HTERT RPE-1 (cell line): ENCODE data around the gene SLC27A3.
"Not testable (repeated sequence)": the region's sequence is repeated elsewhere in the genome, so short reads cannot be mapped to it uniquely, and the experiment has no call there.

Experiments
- in situ Hi-C: fragments of 300-500 bp; cut with MboI; formaldehyde crosslinking; loops from 4 replicates; pipeline ENCODE4 v1.14.3; 2020; ENCODE audit warnings: low sequenced_read_pairs

Gene SLC27A3

DNA sequence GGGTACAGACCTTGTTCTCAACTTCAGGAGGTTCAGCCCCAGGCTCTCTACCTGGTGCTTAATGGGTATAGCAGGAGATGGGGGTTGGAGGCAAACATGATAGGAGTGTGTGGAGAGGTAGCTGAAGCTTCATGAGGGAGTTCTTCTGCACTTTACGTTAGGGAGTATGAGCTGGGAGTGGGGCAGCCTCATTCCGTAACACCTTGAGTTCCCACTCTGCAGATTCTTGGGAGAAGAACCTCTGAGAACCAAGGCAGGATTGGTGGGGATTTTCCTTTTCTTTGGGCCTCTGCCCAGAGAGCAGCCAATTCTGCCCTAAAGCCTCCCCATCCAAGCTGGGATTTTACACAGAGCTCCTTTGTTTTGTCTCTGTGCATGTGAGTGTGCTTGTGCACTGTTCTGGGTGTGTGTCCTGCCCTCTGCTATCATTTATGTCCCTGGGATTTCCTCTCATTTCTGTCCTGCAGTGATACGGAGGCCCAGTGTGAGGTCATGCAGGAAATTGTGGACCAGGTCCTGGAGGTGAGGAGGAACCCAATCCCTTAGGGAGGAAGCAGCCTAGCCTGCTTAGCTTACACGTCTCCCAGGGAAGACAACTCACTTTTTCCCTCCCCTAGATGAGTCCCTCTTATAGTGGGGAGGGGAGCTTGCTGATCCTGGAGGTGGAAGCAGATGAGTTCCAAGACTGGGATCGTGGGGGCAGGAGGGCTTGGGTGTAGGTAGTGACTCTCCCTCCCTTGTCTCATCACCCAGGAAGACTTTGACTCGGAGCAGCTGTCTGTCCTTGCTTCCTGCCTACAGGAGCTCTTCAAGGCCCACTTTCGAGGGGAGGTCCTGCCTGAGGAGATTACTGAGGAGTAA, 11.6 kb upstream of the SLC27A3 start:
- in situ Hi-C loops, result no loop called here

DNA sequence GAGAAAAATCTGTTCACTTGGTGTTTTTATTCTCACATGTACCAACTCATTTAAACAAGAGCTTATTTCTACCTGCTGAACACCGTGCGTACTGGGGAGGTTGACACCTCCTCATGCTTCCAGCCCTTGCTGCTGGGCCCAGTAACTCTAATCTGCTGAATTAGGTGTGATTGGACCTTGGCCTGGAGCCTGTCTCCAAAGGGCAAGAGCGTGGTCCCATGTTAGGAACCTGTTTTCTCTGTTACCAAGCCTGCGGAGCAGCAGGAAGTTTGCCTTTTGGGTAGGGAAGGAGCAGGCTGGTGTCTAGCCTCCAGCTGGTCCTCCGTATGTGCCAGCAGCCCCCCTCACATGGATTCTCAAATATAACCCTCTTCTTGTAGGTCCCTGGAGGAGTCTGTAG, 10.9 kb upstream of the SLC27A3 start:
- in situ Hi-C loops, result no loop called here

DNA sequence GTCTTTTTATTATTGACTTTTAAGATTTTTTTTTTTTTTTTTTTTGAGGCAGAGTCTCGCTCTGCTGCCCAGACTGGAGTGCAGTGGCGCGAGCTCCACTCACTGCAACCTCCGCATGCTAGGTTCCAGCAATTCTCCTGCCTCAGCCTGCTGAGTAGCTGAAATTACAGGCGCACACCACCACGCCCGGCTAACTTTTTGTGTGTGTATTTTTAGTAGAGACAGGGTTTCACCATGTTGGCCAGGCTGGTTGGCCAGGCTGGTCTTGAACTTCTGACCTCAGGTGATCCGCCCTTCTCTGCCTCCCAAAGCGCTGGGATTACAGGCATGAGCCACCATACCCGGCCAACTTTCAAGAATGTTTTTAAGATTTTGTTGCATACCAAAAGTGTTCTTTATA, 8.5 kb upstream of the SLC27A3 start:
- in situ Hi-C loops, result not testable (repeated sequence)

DNA sequence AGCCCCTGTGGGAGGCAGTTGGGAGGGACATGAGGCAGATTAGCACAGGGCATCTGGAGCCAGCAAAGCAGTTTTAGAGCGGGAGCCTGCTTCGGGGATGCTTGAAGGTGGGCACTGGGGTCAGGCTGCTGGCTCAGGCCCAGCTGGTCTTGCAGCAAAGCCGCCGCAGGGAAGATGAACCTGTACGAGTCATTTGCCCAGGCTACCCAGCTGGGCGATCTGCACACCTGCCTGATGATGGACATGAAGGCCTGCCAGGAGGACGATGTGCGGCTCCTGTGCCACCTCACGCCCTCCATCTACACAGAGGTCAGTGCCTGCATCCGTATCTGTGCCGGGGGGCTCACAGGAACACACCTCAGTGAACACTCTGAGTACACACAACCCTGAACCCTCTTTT, 7.7 kb upstream of the SLC27A3 start:
- in situ Hi-C loops, result no loop called here

DNA sequence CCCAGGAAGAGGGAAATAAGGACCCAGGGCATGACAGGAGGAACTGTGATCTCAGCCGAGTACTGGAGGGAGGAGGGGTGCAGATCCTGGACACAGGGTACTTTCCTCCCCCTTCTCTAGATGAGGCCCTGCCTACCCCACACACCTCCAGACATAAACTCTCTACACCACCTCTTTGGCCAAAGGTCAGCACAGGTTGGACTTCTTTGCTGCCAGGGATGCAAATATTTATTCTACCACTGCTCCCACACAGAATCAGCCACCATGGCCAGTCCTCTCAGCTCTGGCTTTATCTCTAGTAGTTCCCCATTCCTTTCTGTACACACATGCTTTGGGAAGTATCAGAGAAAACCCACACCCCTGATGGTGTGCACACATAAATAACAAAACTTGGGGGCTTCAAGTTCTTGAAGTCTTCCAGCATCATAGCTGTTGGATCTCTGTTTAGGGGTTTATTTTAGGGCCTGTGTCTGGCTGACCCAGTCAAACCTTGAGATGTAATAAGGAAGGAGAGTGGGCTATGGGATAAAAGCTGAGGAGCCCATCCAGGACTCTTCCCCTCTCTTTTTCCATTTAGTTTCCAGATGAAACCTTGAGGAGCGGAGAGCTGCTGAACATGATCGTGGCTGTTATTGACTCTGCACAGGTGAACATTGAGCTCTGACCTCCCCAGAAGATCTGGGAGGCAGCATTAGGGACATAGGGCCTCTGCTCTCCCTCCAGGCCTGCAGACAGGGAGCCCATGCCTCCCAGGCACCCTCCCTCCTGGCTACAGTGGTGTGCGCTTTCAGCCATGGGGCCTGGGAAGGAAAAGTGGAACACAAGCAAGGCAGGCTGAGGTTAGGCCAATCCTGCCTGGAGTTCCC, 6.7 kb upstream of the SLC27A3 start:
- in situ Hi-C loops, result no loop called here

DNA sequence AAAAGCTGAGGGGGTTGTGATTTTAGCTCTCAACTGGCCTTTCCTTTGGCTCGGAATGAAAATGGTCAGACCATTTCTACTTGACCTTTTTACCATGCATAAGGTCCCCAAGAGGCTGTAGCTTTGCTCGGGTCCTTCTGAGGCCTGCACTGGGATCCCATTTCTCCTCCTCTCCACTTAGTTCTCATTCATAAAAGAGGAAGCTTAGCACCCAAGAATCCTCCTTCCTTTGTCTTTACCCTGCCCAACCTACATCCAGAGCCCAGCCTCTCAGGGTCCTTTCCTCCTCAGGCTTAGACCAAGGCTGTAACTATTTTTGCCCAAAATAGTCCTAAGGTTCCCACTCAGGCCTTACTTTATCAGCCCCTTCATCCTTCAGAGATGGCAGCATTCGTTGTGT, 6.0 kb upstream of the SLC27A3 start:
- in situ Hi-C loops, result no loop called here

DNA sequence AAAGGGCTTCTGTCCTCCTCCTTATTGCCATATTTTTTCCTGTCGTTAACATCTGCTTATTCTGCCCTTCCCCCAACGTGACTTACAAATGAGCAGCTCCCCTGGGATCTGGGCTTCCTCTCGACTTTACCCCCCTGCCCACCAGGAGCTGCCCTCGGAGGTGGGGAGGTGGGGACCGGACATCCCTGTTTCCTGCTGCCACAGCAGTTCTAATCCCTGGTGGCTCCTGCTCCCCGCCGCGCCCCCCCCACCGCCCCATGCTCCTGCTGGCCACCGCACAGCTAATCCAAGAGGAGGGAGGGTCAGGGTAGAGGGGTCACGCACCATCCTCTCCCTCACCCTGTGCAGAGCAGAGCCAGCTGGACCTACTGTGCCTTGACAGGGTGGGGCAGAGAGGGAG, 4.4 kb upstream of the SLC27A3 start:
- in situ Hi-C loops, result no loop called here

DNA sequence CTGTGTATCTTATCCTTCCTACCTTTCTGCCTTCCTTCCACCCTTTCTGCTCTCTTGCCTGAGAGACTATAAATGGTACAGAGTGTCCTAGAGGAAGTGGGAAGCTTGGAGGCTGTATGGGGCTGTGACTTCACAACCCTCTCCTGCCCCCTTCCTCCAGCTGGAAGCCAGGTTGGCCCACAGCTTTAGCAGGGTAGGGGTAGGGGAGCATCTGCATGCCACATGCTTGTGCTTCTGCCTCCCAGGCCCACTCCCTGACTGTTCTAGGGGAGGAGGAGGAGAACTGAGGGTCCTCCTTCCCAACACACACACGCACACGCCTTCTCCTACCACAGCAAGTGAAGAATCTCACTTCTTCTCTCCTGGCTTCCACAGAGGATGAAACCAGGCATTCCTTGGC, 3.9 kb upstream of the SLC27A3 start:
- in situ Hi-C loops, result no loop called here

DNA sequence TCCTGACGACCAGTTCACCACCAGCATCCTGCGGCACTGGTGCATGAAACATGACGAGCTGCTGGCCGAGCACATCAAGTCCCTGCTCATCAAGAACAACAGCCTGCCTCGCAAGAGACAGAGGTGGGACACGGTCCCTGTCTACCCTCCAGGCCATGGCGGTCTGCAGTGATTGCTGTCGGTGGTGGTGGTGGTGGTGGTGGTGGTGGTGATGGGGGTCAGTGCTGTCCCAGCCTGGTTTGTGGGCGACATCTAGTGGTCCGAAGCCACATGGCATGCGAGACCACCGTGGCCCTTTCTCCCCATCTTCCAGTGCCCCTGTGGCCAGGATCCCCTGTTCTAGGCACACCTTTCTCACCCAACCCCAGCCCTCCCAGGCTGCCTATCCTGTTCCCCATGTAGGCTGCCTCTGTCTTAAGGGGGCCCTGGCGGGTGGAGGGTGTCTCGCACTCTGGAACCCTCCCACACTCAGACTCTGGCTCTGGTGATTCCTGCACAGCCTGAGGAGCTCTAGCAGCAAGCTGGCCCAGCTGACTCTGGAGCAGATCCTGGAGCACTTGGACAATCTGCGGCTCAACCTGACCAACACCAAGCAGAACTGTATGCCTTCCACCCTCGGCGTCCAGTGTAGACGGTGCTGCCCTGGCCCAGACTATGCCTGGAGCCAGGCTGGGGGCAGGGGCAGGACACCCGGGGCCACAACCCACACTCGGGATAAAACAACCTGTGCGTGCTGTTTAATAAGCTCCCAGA, 3.2 kb upstream of the SLC27A3 start:
- in situ Hi-C loops, result no loop called here

DNA sequence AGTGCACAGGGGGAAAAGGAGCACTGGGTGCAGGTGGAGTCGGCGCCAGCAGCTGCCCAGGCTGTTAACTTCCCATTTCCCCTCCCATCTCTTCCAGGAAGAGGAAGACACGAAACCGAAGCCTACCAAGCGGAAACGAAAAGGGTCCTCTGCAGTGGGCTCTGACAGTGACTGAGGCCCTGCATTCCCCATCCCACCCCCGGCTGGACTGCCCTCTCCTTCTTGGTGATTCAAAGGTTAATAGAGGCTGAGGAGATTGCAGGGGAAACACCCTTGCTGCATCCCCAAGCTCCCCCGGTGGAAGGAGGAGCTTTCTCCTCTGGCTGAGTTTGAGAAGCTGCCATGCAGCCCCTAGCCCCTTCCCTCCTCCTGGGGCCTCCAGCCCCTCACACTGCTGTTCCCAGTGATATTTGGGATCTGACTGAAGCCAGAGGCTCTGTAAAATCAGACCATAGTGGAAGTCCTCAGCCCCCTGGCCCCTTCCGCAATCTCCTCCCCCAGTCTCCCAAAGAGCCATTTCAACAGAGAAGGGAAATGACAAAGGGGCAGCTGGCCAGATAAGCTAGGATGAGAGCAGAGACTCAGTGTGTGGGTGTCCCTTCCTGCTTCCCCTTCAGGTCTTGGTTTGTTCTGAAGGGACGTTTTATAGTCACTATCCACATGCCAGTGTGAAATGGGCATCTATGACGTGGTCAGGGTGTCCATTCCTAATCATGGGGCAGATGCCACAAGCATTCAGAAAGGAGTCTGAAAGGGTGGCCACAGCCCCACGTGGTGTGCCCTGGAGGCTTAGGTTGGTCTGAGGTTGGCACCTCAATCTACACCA, 1.9 kb upstream of the SLC27A3 start:
- in situ Hi-C loops, result no loop called here

DNA sequence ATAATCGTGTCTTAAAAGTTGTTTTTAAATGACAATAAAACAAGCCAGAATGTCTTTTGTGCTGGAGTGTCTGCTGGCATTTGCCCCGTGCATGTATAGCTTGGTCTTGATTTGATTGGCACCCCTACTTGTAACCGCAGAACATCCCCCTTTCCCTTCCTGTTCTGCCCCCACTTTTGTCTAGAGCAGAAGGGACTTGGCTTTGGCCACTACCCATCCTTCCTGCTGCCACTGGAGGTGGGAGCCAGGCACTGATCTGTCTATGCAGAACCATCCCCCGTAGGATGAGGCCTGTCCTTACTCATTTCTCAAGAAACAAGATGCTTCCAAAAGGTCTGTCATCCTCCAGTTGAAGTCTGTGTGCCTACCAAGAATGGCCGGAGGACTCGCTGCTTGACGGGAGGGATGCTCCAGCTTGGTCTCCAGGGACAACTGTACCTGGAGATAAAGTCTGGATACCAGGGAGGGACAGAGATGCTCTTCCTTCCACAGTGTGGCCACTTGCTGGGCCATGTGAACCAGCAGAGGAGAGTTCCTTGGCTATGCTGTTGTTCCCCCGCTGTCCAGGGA, 1.1 kb upstream of the SLC27A3 start:
- in situ Hi-C loops, result no loop called here

DNA sequence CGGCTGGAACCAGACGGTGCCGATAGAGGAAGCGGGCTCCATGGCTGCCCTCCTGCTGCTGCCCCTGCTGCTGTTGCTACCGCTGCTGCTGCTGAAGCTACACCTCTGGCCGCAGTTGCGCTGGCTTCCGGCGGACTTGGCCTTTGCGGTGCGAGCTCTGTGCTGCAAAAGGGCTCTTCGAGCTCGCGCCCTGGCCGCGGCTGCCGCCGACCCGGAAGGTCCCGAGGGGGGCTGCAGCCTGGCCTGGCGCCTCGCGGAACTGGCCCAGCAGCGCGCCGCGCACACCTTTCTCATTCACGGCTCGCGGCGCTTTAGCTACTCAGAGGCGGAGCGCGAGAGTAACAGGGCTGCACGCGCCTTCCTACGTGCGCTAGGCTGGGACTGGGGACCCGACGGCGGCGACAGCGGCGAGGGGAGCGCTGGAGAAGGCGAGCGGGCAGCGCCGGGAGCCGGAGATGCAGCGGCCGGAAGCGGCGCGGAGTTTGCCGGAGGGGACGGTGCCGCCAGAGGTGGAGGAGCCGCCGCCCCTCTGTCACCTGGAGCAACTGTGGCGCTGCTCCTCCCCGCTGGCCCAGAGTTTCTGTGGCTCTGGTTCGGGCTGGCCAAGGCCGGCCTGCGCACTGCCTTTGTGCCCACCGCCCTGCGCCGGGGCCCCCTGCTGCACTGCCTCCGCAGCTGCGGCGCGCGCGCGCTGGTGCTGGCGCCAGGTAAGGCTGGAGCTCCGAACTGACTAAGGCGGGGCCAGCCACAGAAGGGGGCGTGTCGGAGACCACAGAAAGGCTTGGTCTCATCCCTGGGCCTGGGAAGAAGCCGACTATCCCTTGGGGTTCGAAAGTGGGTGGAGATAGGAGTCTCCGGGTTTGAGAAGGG, 486 bp downstream of the SLC27A3 start:
- in situ Hi-C loops, result no loop called here

DNA sequence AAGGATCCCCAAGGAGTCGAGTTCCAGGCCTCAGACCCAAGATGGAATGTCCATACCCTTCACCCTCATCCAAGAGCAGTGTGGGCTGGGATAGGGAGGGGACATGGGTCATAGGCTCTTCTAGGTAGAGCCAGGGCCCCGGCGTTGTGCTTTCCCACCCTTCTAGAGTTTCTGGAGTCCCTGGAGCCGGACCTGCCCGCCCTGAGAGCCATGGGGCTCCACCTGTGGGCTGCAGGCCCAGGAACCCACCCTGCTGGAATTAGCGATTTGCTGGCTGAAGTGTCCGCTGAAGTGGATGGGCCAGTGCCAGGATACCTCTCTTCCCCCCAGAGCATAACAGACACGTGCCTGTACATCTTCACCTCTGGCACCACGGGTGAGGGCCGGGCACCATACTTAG, 1.1 kb downstream of the SLC27A3 start:
- in situ Hi-C loops, result no loop called here

DNA sequence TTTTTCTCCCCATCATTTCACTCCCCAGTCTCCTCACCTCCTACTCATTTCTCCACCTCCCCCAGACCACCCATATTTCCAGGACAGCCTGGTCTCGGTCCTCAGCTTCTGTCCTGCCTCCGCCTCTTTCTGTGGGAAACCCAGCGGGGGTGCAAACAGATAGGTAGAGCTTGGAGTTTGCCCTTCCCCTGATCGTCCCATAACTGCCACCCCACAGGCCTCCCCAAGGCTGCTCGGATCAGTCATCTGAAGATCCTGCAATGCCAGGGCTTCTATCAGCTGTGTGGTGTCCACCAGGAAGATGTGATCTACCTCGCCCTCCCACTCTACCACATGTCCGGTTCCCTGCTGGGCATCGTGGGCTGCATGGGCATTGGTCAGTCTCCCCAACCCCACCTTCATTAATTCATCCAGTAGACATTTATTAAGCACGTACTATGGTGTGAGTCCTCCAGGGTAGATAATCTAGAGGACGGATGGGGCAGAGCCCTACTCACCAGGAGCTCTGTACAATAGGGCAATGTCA, 1.7 kb downstream of the SLC27A3 start:
- in situ Hi-C loops, result no loop called here

DNA sequence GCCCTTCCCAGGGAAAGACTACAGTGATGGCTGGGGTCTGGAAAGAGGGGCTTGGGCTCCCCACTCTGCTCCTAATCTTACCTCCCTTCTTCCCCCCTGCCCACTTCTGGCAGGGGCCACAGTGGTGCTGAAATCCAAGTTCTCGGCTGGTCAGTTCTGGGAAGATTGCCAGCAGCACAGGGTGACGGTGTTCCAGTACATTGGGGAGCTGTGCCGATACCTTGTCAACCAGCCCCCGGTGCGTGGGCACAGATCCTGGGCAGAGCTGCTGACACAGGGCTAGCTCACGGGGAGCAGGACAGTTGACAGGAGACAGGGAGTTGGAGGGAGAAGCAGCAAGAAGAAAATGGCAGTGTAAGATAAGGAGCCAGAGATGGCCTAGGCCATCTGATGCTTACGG, 2.4 kb downstream of the SLC27A3 start:
- in situ Hi-C loops, result no loop called here

DNA sequence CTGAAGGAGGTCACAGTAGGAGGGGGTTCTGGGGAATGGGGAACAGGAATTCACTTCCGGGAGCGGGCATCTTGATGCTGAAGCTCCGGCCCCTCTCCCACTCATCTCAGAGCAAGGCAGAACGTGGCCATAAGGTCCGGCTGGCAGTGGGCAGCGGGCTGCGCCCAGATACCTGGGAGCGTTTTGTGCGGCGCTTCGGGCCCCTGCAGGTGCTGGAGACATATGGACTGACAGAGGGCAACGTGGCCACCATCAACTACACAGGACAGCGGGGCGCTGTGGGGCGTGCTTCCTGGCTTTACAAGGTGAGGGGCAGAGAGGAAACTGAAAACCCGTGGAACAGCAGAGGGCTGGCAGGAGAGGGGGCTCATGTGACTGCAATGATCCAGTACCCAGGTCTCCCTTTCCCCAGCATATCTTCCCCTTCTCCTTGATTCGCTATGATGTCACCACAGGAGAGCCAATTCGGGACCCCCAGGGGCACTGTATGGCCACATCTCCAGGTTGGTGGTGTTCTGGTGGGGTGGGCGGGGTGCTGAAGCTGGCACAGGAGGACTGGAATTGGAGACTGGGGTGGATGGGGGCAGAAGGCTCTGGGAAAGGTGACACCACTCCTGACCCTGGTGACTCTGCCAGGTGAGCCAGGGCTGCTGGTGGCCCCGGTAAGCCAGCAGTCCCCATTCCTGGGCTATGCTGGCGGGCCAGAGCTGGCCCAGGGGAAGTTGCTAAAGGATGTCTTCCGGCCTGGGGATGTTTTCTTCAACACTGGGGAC, 3.0 kb downstream of the SLC27A3 start:
- in situ Hi-C loops, result no loop called here

DNA sequence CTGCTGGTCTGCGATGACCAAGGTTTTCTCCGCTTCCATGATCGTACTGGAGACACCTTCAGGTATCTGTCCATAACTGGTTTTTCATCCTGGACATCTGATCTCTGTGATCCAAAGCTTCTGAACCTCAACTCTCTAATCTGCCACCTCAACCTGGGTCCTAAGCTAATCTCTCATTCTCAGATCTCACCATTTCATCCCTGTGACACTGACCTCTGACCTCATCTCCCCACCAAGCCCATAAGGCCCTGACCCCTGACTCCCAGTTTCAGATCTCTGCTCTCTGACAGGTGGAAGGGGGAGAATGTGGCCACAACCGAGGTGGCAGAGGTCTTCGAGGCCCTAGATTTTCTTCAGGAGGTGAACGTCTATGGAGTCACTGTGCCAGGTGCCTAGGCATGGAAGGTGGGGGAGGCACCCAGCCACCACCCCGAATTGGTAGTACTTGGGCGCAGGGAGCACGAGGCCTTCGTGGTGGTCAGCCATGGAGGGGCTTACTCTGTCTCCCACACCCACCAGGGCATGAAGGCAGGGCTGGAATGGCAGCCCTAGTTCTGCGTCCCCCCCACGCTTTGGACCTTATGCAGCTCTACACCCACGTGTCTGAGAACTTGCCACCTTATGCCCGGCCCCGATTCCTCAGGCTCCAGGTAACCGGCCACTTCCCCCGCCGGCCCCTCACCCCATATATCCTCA, 3.8 kb downstream of the SLC27A3 start:
- in situ Hi-C loops, result no loop called here
